Measurements from ENCODE around the gene CDKAL1.
"Not testable (repeated sequence)": the region's sequence is repeated elsewhere in the genome, so short reads cannot be mapped to it uniquely, and the experiment has no call there.

CDKAL1 gene

DNA sequence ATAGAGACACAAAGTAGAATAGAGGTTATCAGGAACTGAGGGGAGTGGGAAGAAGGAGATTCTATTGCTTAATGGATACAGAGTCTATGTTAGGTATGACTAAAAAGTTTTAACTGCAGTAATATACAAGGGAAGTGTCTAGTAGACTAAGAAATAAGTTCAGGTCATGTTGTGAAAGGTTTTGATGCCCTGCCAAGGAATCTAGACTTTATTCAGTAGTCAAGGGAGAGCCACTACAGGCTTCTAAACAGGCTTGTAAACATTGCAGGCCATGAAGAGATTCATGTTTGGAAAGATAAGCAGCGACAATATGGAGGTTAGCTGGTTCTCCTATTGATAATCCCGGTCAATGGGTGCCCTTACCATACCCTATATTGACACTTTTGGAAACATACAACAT lies 706.5 kb downstream of the CDKAL1 start:
- no peak for DNase-seq

DNA sequence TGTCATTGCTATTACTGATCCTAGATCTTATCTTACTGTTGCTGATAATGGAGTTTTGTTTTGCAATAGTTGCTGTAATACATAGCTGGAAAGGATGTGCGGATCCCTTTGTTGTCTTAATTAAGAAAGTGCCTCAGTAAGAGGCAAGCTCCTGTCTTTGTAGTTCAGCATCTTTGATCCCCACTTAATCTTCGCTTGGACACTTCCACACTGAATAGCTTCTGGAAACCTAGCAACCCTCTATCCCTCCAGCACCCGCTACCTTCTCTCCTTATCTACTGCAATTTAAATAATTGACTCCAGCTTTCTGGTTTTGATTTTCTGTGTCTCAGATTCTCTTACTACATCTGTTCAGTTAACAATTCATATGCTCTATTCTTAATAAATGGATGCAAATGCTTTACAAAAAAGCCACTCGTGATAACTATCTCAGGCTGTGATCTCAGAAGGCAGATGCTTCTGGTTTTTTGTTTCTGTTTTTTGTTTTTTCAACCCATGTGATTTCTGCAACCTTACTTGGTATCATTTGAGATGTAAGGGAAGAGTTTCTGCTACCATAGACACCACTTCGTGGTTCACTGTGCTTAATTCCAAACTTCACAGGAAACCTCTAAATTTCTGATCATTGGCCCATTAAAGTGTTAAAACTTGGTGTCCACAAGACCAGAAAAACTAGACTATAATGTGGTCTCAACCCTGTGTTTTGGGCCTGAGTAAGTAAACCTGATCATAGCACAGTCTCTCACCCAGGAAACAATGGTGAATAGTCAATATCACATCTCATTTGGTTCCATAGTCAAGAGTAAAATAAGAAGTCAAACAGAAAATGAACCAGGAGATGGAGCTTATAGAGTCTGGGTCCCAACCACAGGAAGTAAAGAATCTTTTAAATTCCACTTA lies 707.2 kb downstream of the CDKAL1 start:
- no peak for DNase-seq

DNA sequence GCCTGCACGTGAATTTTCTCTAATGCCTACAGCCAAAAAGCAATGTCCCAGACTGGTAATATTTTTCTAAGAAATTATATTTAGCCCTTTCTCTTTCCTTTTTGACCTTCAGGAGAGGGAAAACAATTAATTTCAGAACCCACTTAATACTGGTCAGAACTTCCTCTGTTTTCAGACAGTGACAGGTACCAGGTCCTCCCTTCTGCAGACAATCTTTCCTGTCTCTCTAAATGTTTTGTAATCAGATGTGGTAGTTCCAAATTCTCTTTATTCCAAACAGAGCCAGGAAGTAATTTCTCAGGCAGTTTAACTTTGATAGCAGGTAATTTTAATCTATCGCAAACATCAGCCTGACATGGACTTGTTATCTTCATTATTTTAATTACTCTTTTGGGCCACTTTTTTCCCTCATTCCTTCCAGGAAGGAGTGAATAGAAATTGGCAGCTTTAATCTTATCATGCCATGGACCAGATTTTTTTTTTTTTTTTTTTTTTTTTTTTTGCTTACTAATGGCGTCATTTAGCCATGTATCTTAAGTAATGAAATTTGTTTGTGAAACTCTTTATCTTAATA lies 710.7 kb downstream of the CDKAL1 start:
- DNase-seq = no peak

DNA sequence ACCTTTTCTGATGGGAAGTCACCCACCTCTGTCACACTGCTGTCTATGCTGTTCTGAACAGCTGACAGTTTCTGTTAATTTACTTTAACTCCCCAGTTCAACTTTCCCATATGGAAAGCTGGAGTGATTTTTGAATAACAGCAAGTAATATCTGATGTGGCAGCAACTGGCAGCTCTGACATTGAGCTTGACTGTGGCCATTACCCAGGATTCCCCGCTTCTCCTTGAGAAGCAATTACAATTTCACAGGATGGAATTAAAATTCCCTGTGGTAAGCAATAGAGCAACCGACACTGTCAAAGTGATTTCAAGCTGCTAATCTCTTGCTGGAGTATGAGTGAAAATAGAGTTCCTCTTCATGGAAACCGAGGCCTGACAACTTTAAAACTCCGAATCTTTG lies 711.2 kb downstream of the CDKAL1 start:
- no peak for DNase-seq

DNA sequence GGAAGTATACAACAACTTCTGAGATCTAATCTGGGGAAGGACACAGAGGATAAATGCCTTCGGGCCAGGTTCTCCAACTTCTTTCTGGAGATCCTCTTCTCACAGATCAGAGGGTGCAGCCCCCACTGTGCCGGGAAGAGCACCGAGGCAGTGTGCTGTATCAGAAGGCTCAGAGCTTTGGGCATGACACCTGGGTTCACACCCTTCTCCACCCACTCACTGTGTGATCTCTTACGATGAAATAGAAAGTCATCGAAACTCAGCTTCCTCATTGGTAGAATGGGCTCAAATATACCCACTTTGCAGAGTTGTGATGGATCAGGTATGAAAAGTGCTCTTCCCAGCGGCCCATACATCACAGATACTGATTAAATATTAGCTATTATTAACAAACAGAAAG lies 711.8 kb downstream of the CDKAL1 start:
- DNase-seq = no peak

DNA sequence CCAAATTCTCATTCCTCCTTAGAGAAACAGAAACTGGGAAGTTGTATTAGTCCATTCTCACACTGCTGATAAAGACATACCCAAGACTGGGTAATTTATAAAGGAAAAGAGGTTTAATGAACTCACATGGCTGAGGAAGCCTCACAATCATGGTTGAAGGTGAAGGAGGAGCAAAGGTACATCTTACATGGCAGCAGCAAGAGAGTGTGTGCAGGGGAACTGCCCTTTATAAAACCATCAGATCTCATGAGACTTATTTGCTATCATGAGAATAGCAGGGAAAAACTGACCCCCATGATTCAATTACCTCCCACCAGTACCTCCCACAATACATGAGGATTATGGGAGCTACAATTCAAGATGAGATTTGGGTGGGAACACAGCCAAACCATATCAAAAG lies 720.2 kb downstream of the CDKAL1 start:
- not testable (repeated sequence) for DNase-seq

DNA sequence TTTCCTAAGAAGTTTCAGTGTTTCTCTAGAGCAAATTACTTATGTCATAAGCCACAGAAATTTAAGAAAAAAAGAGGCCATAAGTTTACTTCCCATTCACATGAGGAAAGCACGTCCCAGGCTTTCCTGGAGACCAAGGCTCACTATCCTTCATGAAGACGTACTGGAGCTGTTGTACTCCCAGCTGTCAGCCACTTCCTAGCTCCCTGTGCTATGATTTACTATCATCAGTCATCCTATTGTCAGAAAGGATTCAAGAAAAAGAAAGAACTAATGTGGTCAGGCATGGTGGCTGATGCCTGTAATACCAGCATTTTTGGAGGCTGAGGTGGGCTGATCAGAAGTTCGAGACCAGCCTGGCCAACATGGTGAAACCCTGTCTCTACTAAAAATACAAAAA lies 721.9 kb downstream of the CDKAL1 start:
- no peak for DNase-seq

DNA sequence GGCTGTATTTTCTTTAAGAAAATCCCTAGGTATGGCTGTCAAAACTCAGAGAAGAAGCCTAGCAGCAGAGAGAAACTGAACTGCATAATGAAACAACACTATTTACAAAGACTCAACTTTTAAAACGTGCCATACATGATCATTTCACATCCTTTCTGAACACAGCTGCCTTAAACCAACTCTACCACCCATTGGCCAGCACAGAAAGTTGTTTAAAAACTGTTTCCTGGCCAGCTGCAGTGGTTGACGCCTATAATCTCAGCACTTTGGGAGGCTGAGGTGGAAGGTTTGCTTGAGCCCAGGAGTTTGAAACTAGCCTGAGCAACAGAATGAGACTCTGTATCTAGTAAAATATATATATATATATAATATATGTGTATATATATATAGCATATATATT lies 722.9 kb downstream of the CDKAL1 start:
- no peak for DNase-seq

DNA sequence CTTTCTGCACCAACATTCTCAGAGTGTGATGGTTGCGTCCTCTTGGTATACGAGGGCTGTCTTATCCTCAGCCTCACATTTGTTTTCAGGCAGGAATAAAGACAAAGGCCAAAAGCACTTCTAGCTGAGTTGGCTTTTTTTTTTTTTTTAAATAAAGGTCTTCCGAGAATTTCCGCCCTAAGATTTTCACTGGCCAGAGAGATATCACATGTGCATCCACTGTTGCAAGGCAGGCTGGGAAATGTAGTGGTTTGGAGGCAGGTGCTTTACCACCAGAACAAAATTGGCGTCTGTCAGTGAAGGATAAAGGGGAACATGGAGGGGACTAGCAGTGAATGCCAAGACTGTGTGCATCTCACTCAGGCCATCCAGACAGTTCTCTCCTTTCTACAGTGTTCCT lies 724.4 kb downstream of the CDKAL1 start:
- no peak for DNase-seq

DNA sequence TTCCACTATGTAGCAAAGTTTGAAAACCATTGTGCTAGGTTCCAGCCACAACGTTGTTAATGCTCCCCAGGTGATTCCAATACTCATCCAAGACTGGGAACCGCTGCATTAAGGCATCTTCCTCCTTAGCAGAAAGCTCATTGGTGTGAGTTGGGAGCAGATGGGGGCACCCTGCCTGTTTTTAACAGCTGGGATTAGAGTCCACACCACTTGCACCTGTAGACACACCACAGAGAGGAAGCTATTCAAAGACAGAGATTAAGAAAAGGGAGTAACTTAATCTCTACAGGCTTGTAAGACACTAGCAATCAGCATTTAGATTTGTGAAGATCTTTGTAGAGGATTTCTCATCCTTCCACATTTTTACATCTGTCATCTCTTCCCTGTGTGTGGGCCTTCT lies 725.4 kb downstream of the CDKAL1 start:
- no peak for DNase-seq

DNA sequence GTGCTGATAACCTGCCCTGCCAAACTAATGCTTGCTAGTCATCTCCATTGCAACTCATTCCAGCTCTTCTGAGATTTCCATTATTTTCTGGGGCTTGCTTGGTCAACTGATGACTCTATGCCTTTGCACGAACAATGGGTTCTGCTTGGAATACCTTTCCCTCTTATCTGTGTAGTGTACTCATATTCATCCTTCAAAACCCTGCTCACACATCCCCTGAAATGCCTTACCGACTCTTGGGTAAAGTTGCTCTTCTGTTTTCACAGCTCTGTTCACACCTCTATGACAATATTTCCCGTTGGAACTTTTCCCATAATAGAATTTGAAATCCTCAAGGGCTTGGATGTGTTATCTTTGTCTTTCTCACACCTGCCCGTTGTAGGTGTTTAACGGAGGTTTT lies 728.2 kb downstream of the CDKAL1 start:
- no peak for DNase-seq

DNA sequence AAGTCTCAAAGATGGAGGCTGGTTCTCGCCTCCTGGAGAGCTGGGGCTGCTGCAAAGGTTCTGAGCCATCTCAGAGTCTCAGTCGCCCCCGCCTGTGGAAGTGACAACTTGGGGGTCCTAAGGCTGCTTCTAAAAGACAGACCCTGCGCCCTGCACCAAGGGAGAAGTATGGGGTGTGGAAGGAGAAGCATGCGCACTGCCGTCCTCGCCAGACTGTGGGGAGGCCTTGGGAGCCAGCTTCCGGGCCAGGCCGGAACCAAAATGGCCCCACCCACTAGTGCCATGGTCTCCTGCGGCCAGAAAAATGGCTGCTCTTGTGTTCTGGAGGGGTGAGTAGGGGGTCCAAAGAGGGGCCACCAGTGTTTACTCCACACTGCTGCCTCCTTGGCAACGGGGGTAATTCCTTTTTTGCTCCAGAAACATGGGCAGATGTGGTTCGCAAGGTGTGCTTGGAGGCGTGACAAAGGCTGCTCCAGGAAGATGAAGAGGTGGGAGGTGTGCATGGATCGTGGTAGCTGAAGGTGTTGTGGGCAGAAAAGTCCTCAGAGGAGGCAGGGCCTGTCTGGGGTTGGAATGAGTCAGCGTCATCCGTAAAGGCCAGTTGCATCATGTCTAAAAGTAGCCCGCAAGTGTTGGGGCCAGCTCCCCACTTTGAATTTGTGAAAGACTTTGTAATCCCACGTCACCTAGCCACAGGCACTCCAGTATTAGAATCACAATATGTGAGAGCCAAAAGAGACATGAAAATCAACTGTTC lies 729.5 kb downstream of the CDKAL1 start:
- peak in 1 of 2 experiments; percentile 10 for DNase-seq

DNA sequence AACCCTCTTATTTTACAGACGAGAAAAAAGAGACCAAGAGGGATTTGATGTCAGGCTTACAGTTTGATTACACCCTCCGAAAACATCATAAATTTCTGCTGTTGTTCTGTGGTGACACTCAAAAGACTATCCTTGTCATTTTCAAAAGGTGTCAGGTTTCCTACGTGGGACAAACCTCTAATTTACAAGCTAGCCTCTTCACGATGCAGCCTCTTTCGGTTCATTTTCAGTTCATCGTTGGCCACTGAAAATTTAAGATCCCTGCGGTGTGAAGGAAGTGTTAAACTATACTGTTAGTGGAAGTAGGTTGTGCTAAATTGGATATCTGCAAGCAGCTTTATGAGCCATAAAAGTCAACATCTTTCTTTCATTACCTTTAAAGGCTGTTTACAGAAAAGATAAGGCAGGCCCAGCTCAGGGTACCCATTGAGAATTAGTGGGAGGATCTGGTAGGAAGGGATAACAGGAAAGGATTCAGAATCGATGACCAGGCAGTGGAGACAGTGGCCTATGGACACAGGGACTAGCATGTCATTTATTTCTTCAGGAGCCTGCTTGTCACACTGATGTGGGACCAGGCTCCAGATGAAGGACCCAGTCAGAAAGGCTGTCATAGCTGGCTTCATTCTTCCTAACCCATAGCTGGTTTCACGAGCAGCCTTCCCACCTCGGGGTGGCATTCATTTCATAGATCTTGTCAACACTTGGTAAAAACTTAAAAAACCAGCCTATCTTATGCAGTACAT lies 730.2 kb downstream of the CDKAL1 start:
- DNase-seq = peak in 1 of 2 experiments; percentile 5

DNA sequence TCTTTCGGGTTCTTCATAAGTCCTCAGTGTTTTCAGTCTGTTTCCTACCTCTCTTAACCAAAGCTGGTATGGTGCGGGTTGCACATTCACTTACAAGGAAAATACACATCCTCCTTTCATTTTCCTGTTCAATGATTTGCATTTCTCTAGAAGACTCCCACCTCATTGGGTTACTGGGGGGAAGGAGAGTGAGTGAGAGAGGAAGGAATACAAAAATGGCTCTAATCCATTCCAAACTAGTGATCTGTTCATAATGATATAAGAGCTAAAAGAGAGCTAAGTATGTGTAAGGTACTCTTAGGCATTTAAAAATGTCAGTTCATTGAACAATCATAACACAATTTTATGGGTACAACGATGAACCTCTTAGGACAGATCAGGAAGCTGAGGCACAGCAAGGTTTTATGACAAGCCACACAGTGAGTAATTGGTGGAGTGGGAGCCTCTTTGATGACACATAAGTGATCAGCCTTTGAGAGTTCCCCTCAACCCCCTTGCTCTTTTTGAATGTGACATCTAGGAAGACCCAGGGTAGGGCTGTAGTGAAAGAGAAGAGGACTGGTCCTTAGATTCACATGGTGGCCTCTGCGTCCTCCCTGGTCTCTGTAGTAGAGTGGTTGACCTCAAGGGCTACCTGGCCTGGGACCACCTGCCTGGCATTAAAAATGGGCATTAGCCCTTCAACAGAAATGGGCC lies 730.9 kb downstream of the CDKAL1 start:
- DNase-seq = peak in 1 of 2 experiments; percentile 5

DNA sequence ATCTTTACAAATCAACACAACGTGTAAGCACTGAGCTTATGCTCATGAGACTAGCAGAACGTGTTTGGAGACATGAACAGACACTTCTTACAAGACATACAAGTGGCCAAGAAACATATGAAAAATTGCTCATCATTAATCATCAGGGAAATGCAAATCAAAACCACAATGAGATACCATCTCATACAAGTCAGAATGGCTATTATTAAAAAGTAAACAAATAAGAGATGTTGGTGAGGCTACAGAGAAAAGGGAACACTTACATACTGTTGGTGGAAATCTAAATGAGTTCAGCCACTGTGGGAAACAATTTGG lies 731.4 kb downstream of the CDKAL1 start:
- no peak for DNase-seq

DNA sequence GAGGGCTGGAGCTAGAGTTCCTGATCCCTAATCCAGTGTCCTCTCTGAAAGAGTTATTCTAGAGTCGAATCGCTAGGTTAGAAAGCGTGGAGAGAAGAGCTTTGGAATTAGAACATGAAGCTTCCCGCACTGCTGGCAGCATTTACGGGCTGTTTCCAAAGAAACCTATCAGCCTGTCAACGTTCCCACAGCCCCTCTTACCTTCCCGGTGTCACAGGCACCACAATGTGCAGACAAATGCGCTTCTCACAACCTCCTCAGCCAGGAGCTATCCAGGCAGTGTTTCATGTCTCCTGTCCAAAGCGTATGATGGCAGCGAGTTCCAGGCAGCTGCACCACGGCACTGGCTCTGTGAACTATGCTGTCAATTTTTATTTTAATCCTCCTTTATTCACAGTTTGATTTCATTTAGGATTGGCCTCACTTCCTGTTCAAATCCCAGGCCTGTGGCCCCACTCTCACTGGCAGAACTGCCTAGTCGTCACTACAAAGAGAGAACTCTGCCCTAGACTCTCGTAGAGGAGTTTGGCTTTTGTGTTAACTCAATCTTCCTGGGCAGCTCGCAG lies 736.5 kb downstream of the CDKAL1 start:
- DNase-seq = no peak

DNA sequence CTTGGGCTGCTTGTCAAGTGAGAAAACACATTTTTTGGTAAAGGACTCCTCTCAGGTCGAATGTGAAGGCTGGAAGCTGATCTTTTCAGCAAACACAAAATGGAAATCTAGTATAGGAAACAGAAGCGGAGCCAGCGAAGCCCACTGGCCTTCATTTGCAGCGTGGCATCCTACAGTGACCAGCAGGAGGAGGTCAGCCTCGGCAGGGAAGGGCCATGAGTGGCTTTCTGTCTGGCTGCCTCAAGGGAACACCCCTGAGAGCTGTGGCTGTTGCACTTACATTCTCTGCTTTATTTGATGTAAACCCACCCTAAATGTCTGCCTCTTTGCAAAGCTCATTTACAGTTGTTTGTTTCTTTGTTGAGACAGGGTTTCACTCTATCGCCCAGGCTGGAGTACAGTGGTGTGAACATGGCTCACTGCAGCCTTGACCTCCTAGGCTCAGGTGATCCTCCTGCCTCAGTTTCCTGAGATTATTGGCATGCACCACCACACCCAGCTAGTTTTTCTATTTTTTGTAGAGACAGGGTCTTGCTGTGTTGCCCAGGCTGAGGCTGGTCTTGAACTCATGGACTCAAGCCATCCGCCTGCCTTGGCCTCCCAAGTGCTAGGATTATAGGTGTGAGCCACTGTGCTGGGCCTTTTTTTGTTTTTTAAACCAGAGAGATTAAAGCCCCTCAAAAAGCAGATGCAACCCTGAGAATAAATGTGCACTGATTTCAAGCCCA lies 737.3 kb downstream of the CDKAL1 start:
- DNase-seq = no peak

DNA sequence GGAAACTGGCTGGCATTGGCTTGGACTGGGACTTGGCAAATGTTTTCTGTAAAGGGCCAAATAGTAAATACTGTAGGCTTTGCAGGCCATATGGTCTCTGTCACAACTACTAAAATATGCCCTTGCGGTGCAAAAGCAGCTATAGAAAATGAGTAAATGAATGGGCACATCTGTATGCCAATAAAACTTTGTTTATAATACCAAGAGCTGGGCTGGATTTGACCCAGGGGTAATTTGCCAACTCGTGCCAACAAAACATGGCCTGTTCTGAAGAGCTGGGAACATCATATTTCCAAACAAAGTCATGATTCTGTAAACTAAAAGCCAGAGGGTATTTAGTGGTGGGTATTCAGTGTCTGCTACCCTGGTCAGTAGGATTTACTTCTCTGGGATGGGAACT lies 739.2 kb downstream of the CDKAL1 start:
- DNase-seq = no peak

DNA sequence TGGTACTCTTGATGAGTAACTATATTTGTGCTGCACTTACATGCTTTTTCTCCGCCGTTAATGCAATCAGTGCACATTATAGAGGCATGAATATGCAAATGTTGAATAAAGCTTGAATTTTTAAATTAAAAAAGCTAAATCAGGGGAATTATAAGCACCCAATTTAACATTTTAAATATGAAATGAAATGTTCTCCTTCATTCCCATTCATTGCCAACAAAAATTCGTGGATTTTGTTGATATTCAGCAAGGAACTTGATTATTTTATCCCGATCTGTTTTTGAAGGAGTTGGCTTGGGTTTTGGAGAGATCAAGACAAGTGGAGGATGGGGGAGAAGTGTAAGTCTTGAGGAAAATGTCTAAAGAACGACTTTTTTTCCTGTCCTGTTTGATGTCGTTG lies 740.6 kb downstream of the CDKAL1 start:
- no peak for DNase-seq

DNA sequence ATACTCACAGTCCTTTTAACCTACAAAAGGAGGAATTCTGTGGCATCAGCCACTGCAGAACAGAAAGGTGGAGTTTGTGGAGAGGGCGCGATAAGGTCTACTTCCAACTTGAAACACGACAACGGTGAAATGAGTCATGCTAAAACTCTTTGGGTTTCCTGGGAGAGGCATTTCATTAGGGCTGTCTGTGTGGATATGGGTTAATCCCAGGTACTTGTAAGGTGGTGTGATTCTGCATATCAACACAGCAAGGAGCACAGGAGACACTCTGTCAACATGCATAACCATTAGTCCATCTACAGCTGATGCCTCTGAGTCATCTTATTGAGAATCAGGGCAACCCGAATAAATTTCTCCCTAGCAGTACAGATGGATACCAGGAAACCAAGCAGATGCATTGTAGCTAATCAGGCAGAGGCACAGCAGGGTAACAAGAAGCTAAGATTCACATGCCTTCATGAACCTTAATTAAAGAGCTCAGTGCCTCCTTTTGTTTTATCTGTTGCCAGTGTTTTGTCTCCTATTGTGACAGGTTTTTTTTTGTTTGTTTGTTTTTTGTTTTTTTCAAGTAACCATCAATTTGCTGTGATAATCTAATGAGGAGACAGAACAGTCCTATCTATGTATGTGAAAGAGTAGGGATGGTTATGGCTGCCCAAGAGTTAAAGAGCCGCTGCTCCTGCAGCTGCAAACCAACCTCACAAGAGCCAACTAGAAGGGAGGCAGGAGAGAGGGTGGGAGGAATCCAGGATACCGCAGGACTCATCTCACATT lies 743.5 kb downstream of the CDKAL1 start:
- no peak for DNase-seq

DNA sequence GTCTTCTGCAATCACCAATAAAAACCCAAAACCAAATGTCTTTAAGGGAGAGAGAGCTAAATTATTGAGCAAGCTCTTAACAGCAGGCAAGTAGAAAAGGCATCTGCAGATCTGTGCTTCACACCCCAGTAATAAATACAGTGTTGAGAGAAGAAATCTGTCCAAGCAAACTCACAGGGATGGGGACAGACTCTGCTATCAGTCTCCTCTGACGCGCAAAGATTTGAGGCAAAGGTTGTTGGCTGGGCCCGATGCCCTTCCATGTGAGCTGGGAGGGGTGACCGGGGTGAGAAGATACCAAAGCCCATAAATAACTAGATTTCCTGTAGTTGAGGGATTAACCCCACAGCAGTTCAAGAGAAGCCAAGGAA lies 744.1 kb downstream of the CDKAL1 start:
- no peak for DNase-seq

Measured in activated CD4-positive, alpha-beta T cell treated with anti-CD3 and anti-CD28 coated beads, Interleukin-2, amount 50 U/mL, for 48 hours (primary cell).